Liver (tissue), 9 donors: ENCODE results near the gene COQ8B. TPM values are rescaled to one million over a fixed set of nuclear protein-coding genes. Genes with fewer than 3 reads are reported as not detected.

ENCODE experiments used
- DNase-seq: peaks from one replicate; pipeline ENCODE4 v3.0.0-alpha.2; 2017; ENCODE audit warnings: low spot score
- H3K27ac ChIP-seq, 2 donors: one replicate each; pipeline ENCODE4 v1.7.0; 2013; ENCODE audit warnings: inconsistent platforms in 2 of 2, low read length in 2 of 2, control low read depth in 1 of 2, low read depth in 1 of 2, mild to moderate bottlenecking in 1 of 2
- H3K27me3 ChIP-seq, 4 donors: one replicate each; pipeline versions ENCODE4 v1.6.1 to v1.7.0; 2013; ENCODE audit warnings: low read length in 3 of 4, inconsistent platforms in 1 of 4, mild to moderate bottlenecking in 1 of 4, moderate library complexity in 1 of 4; ENCODE audit not compliant: control insufficient read depth in 4 of 4, insufficient read depth in 4 of 4
- H3K36me3 ChIP-seq, 4 donors: one replicate each; pipeline versions ENCODE4 v1.6.1 to v1.7.0; 2013; ENCODE audit warnings: low read length in 3 of 4, mild to moderate bottlenecking in 3 of 4, low read depth in 1 of 4, moderate library complexity in 1 of 4; ENCODE audit not compliant: control insufficient read depth in 4 of 4, insufficient read depth in 3 of 4
- H3K4me1 ChIP-seq, 4 donors: one replicate each; pipeline versions ENCODE4 v1.6.1 to v1.7.0; 2013; ENCODE audit warnings: low read length in 3 of 4, mild to moderate bottlenecking in 3 of 4, moderate library complexity in 1 of 4; ENCODE audit not compliant: control insufficient read depth in 4 of 4, insufficient read depth in 4 of 4
- H3K4me3 ChIP-seq, 3 donors: one replicate each; pipeline versions ENCODE4 v1.6.1 to v1.7.0; 2013; ENCODE audit warnings: low read length in 3 of 3, control low read depth in 1 of 3, low read depth in 1 of 3, mild to moderate bottlenecking in 1 of 3
- H3K9ac ChIP-seq, 2 donors: one replicate each; pipeline ENCODE4 v1.7.0; 2013; ENCODE audit warnings: low read length in 2 of 2, mild to moderate bottlenecking in 2 of 2, moderate library complexity in 2 of 2, control low read depth in 1 of 2, low read depth in 1 of 2
- H3K9me3 ChIP-seq, 4 donors: one replicate each; pipeline versions ENCODE4 v1.6.1 to v1.7.0; 2013; ENCODE audit warnings: low read length in 3 of 4; ENCODE audit not compliant: control insufficient read depth in 4 of 4
- CTCF ChIP-seq: fragments of 150-350 bp; IDR thresholded peaks from 2 replicates; pipeline ENCODE4 v1.5.1; 2017; ENCODE audit warnings: improper control_type of control experiment, low read depth, low read length; ENCODE audit not compliant: missing input control
- EGR1 ChIP-seq, 2 donors: IDR thresholded peaks; 2 replicates each; pipeline ENCODE4 v1.6.1; 2016 to 2018; ENCODE audit warnings: antibody characterized with exemption in 2 of 2, low read depth in 2 of 2
- FOXA1 ChIP-seq: IDR thresholded peaks from 2 replicates; pipeline ENCODE4 v1.6.1; 2016; ENCODE audit warnings: antibody characterized with exemption
- FOXA2 ChIP-seq: IDR thresholded peaks from 2 replicates; pipeline ENCODE4 v1.6.1; 2016; ENCODE audit warnings: antibody characterized with exemption
- GABPA ChIP-seq, 2 donors: IDR thresholded peaks in 1 of 2; conservative IDR thresholded peaks in 1 of 2; 2 replicates each; pipeline ENCODE4 v1.6.1; 2016; ENCODE audit warnings: antibody characterized with exemption in 2 of 2, mild to moderate bottlenecking in 1 of 2, moderate library complexity in 1 of 2
- HNF4A ChIP-seq, 2 donors: conservative IDR thresholded peaks; 2 replicates each; pipeline ENCODE4 v1.6.1; 2016; ENCODE audit warnings: antibody characterized with exemption in 2 of 2, mild to moderate bottlenecking in 2 of 2
- JUND ChIP-seq, 2 donors: IDR thresholded peaks; 2 replicates each; pipeline ENCODE4 v1.6.1; 2016; ENCODE audit warnings: antibody characterized with exemption in 2 of 2
- NR2F2 ChIP-seq: IDR thresholded peaks from 2 replicates; pipeline ENCODE4 v1.6.1; 2016; ENCODE audit warnings: antibody characterized with exemption
- RAD21 ChIP-seq, 2 donors: IDR thresholded peaks; 2 replicates each; pipeline ENCODE4 v1.6.1; 2016; ENCODE audit warnings: antibody characterized with exemption in 2 of 2, mild to moderate bottlenecking in 2 of 2
- RXRA ChIP-seq, 2 donors: IDR thresholded peaks; 2 replicates each; pipeline ENCODE4 v1.6.1; 2017 to 2018; ENCODE audit warnings: antibody characterized with exemption in 2 of 2, mild to moderate bottlenecking in 1 of 2
- SP1 ChIP-seq: IDR thresholded peaks from 2 replicates; pipeline ENCODE4 v1.6.1; 2018; ENCODE audit warnings: antibody characterized with exemption, mild to moderate bottlenecking
- TAF1 ChIP-seq: conservative IDR thresholded peaks from 2 replicates; pipeline ENCODE4 v1.6.1; 2016; ENCODE audit warnings: antibody characterized with exemption, mild to moderate bottlenecking
- YY1 ChIP-seq: IDR thresholded peaks from 2 replicates; pipeline ENCODE4 v1.6.1; 2016; ENCODE audit warnings: antibody characterized with exemption, mild to moderate bottlenecking
- WGBS: extraction: QIAGEN DNeasy Blood & Tissue Kit; methylation state at CpG from one replicate; pipeline ENCODE4 v1.1.7; 2013; 5-methylcytosine and 5-hydroxymethylcytosine counted together
- polyA plus RNA-seq, 2 donors: library from polyadenylated mRNA; stranded (reverse) in 1 of 2; unstranded in 1 of 2; fragments of 200-250 nt in 1 of 2; fragments of >200 nt in 1 of 2; fragmentation: Nextera tagmentation in 1 of 2; extraction: Ambion mirVana in 1 of 2; gene quantifications; one replicate each; pipeline versions ENCODE4 v1.2.1 to v1.2.3, GENCODE V29; 2013 to 2015
- total RNA-seq, 2 donors: library from RNA; depleted of rRNA; stranded (reverse); fragments of >200 nt; gene quantifications; one replicate each; pipeline ENCODE4 v1.2.3, GENCODE V29; 2014
- TF ChIP-seq, protein P1 (sequence below): IDR thresholded peaks from 2 replicates; pipeline ENCODE4 v1.6.1; 2016; ENCODE audit warnings: antibody characterized with exemption, mild to moderate bottlenecking
- TF ChIP-seq, protein P2 (sequence below): IDR thresholded peaks from 2 replicates; pipeline ENCODE4 v1.6.1; 2016; ENCODE audit warnings: antibody characterized with exemption
- TF ChIP-seq, protein P3 (sequence below): IDR thresholded peaks from 2 replicates; pipeline ENCODE4 v1.6.1; 2016; ENCODE audit warnings: antibody characterized with exemption
- donor health status: healthy.
- donor health status: healthy.
- donor health status: healthy.
- donor health status: healthy.
- donor health status: healthy.

The COQ8B gene
- total and polyA plus RNA-seq, 4 donors, result 6.4 to 30.6 (median 19.9) TPM

GRCh38 chr19:40684280-40684679 is 32.4 kb downstream of the COQ8B start (continued):
- TF ChIP-seq EGR1 (IDR thresholded peaks at IDR 0.05; ENCODE audit: low read depth in 2 of 2), result no peak

GRCh38 chr19:40683437-40683836 is 33.2 kb downstream of the COQ8B start:
- TF ChIP-seq, protein P1, sequence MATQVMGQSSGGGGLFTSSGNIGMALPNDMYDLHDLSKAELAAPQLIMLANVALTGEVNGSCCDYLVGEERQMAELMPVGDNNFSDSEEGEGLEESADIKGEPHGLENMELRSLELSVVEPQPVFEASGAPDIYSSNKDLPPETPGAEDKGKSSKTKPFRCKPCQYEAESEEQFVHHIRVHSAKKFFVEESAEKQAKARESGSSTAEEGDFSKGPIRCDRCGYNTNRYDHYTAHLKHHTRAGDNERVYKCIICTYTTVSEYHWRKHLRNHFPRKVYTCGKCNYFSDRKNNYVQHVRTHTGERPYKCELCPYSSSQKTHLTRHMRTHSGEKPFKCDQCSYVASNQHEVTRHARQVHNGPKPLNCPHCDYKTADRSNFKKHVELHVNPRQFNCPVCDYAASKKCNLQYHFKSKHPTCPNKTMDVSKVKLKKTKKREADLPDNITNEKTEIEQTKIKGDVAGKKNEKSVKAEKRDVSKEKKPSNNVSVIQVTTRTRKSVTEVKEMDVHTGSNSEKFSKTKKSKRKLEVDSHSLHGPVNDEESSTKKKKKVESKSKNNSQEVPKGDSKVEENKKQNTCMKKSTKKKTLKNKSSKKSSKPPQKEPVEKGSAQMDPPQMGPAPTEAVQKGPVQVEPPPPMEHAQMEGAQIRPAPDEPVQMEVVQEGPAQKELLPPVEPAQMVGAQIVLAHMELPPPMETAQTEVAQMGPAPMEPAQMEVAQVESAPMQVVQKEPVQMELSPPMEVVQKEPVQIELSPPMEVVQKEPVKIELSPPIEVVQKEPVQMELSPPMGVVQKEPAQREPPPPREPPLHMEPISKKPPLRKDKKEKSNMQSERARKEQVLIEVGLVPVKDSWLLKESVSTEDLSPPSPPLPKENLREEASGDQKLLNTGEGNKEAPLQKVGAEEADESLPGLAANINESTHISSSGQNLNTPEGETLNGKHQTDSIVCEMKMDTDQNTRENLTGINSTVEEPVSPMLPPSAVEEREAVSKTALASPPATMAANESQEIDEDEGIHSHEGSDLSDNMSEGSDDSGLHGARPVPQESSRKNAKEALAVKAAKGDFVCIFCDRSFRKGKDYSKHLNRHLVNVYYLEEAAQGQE, result no peak
- TF ChIP-seq FOXA1 (no peak), EGR1 (IDR thresholded peaks at IDR 0.05; ENCODE audit: low read depth in 2 of 2) (no peak), YY1 (no peak), TAF1 (no peak), RXRA (IDR thresholded peaks at IDR 0.05) (no peak), SP1 (no peak), JUND (IDR thresholded peaks at IDR 0.05) (no peak), RAD21 (IDR thresholded peaks at IDR 0.05) (no peak), FOXA2 (no peak)
- no peak overlapping the region for H3K27ac ChIP-seq
- no peak overlapping the region for H3K4me3 ChIP-seq
- no peak overlapping the region for H3K9ac ChIP-seq
- H3K36me3 ChIP-seq, result peaks cover 0 to 12% (median 3%) of the 10 kb centered on the region in 4 donors
- no peaks in the 10 kb centered on the region for H3K9me3 ChIP-seq
- no peaks in the 10 kb centered on the region for H3K4me1 ChIP-seq
- no peaks in the 10 kb centered on the region for H3K27me3 ChIP-seq
- 90% methylated on average over 9 of the region's 9 CpGs for WGBS
- DNase-seq, result no peak

GRCh38 chr19:40682431-40682964 is 34.2 kb downstream of the COQ8B start:
- TF ChIP-seq, protein P2, sequence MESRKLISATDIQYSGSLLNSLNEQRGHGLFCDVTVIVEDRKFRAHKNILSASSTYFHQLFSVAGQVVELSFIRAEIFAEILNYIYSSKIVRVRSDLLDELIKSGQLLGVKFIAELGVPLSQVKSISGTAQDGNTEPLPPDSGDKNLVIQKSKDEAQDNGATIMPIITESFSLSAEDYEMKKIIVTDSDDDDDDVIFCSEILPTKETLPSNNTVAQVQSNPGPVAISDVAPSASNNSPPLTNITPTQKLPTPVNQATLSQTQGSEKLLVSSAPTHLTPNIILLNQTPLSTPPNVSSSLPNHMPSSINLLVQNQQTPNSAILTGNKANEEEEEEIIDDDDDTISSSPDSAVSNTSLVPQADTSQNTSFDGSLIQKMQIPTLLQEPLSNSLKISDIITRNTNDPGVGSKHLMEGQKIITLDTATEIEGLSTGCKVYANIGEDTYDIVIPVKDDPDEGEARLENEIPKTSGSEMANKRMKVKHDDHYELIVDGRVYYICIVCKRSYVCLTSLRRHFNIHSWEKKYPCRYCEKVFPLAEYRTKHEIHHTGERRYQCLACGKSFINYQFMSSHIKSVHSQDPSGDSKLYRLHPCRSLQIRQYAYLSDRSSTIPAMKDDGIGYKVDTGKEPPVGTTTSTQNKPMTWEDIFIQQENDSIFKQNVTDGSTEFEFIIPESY, result no peak
- TF ChIP-seq HNF4A (conservative IDR thresholded peaks at IDR 0.05), result no peak
- TF ChIP-seq CTCF, result no peak
- TF ChIP-seq, protein P1, result no peak
- TF ChIP-seq, protein P3, sequence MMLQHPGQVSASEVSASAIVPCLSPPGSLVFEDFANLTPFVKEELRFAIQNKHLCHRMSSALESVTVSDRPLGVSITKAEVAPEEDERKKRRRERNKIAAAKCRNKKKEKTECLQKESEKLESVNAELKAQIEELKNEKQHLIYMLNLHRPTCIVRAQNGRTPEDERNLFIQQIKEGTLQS, result no peak
- no peak for TF ChIP-seq GABPA (IDR thresholded peaks at IDR 0.05 in 1 of 2, conservative IDR thresholded peaks at IDR 0.05 in 1 of 2)
- no peak for TF ChIP-seq FOXA1
- TF ChIP-seq YY1, result no peak
- TF ChIP-seq FOXA2, result no peak
- no peak for TF ChIP-seq NR2F2
- DNase-seq, result no peak
- Histone ChIP-seq H3K9me3 (no peaks in the 10 kb centered on the region), H3K27ac (no peak overlapping the region), H3K4me1 (no peaks in the 10 kb centered on the region), H3K36me3 (peaks cover 2 to 19% (median 4%) of the 10 kb centered on the region in 4 donors), H3K9ac (no peak overlapping the region), H3K27me3 (no peaks in the 10 kb centered on the region), H3K4me3 (no peak overlapping the region)
- 95% methylated on average over 18 of the region's 18 CpGs for WGBS
